Effector CD8-positive, alpha-beta T cell (primary cell): ENCODE data around the gene VTCN1.

ENCODE experiments used
- DNase-seq: peaks from one replicate; lab custom pipeline; 2025; lab: John Stamatoyannopoulos, UW

The VTCN1 gene

GRCh38 chr1:117209094-117209493 is 1.6 kb downstream of the VTCN1 start:
- no peak for DNase-seq

GRCh38 chr1:117208580-117208979 is 2.1 kb downstream of the VTCN1 start:
- DNase-seq = no peak

GRCh38 chr1:117205368-117205767 is 5.4 kb downstream of the VTCN1 start:
- no peak for DNase-seq

- no peak for DNase-seq
Measured at GRCh38 chr1:117201808-117202207, 8.9 kb downstream of the VTCN1 start.

GRCh38 chr1:117198097-117198496 is 12.6 kb downstream of the VTCN1 start:
- DNase-seq = no peak

- DNase-seq = no peak
Measured at GRCh38 chr1:117189726-117190125, 21.0 kb downstream of the VTCN1 start.

GRCh38 chr1:117188816-117189437 is 21.8 kb downstream of the VTCN1 start:
- DNase-seq = no peak

GRCh38 chr1:117188170-117188815 is 22.4 kb downstream of the VTCN1 start:
- DNase-seq = no peak

- DNase-seq = no peak
Measured at GRCh38 chr1:117183112-117183511, 27.6 kb downstream of the VTCN1 start.

- no peak for DNase-seq
Measured at GRCh38 chr1:117182319-117182718, 28.4 kb downstream of the VTCN1 start.

GRCh38 chr1:117181630-117182041 is 29.1 kb downstream of the VTCN1 start:
- no peak for DNase-seq

- no peak for DNase-seq
Measured at GRCh38 chr1:117180147-117180967, 30.4 kb downstream of the VTCN1 start.

GRCh38 chr1:117179471-117179870 is 31.3 kb downstream of the VTCN1 start:
- DNase-seq = no peak

GRCh38 chr1:117178756-117179155 is 32.0 kb downstream of the VTCN1 start:
- DNase-seq = no peak

GRCh38 chr1:117177376-117177775 is 33.4 kb downstream of the VTCN1 start:
- DNase-seq = no peak

- DNase-seq = no peak
Measured at GRCh38 chr1:117176579-117176978, 34.1 kb downstream of the VTCN1 start.

- no peak for DNase-seq
Measured at GRCh38 chr1:117174851-117175250, 35.9 kb downstream of the VTCN1 start.

- DNase-seq = no peak
Measured at GRCh38 chr1:117173691-117174090, 37.0 kb downstream of the VTCN1 start.

GRCh38 chr1:117173006-117173405 is 37.7 kb downstream of the VTCN1 start:
- DNase-seq = no peak

- DNase-seq = no peak
Measured at GRCh38 chr1:117171900-117172511, 38.7 kb downstream of the VTCN1 start.

GRCh38 chr1:117169871-117170596 is 40.7 kb downstream of the VTCN1 start:
- no peak for DNase-seq

- DNase-seq = no peak
Measured at GRCh38 chr1:117167402-117167801, 43.3 kb downstream of the VTCN1 start.
